Fibroblast of lung (primary cell): Measurements from ENCODE around the gene USP6.
"Not testable (repeated sequence)": the region's sequence is repeated elsewhere in the genome, so short reads cannot be mapped to it uniquely, and the experiment has no call there.

Experiments
- CTCF ChIP-seq, 2 donors: IDR thresholded peaks in 1 of 2; conservative IDR thresholded peaks in 1 of 2; 1 replicate in 1 of 2; 2 replicates in 1 of 2; pipeline ENCODE4 v1.5.1; 2011 to 2012; ENCODE audit warnings: low read length in 2 of 2, control low read depth in 1 of 2, inconsistent platforms in 1 of 2, low read depth in 1 of 2, mild to moderate bottlenecking in 1 of 2
- EZH2 ChIP-seq: IDR thresholded peaks from 2 replicates; pipeline ENCODE4 v1.5.1; 2012; ENCODE audit warnings: low read length, control low read depth, mild to moderate bottlenecking; ENCODE audit errors: missing control alignments

DNA sequence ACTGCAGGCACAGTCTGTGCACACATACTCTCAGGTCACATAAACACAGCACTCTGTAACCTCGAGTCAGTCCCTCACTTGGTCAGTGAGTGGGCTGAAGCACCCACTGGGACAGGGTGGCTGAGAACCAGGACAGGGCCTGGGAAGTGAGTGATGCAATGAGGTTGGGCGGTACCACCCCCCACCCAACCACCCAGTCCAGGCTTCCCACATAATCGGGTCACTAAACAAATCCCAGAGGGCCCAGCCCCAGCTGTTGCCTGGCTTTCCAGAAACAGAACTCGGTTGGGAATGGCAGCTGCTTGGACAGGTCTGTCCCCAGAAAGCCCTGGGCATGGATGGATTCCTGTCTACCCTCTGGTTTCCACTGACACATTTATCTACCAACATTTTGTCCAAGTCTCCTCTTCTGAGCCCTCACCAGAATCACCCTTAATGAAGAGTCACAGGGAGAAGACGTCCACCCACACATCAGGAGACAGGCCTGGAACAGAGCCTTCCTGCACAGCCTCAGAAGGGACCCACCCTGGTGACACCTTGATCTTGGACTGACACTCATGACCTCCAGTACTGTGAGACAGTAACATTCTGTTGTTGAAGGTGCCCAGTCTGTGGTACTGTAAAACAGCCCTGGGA is 8.4 kb downstream of the USP6 start:
- not testable (repeated sequence) for TF ChIP-seq CTCF (conservative IDR thresholded peaks at IDR 0.05 in 1 of 2, IDR thresholded peaks at IDR 0.05 in 1 of 2; ENCODE audit: low read depth in 1 of 2, low read length in 2 of 2); EZH2
